Keratinocyte (primary cell): ENCODE results near the gene CFAP46. TPM values are rescaled to one million over a fixed set of nuclear protein-coding genes. Genes with fewer than 3 reads are reported as not detected.

Experiments used
- DNase-seq: peaks from one replicate; pipeline ENCODE4 v3.0.0-alpha.2; 2011; ENCODE audit warnings: low read depth, missing footprints, low spot score
- FAIRE-seq: peaks from 2 replicates; lab custom pipeline; 2011; peaks lifted over from hg19 to GRCh38; lab: Jason Lieb, UNC
- H2AFZ ChIP-seq: 2 replicates; pipeline ENCODE4 v1.6.0; 2012; ENCODE audit warnings: low read length, control low read depth, inconsistent platforms; ENCODE audit not compliant: control insufficient read depth
- H3K27ac ChIP-seq: 2 replicates; pipeline ENCODE4 v1.5.1; 2011; ENCODE audit warnings: low read length; ENCODE audit not compliant: control insufficient read depth, insufficient read depth
- H3K27me3 ChIP-seq: 3 replicates; pipeline ENCODE4 v1.6.0; 2011; ENCODE audit warnings: low read length; ENCODE audit not compliant: control insufficient read depth, insufficient read depth; ENCODE audit errors: extremely low read depth
- H3K36me3 ChIP-seq, 2 experiments: 2 replicates in 1 of 2; 3 replicates in 1 of 2; pipeline ENCODE4 v1.5.1; 2011; ENCODE audit warnings: low read length in 2 of 2, mild to moderate bottlenecking in 1 of 2; ENCODE audit not compliant: control insufficient read depth in 2 of 2, insufficient read depth in 2 of 2; ENCODE audit errors: extremely low read depth in 1 of 2
- H3K4me1 ChIP-seq: 3 replicates; pipeline ENCODE4 v1.5.1; 2011; ENCODE audit warnings: low read length; ENCODE audit not compliant: control insufficient read depth, insufficient read depth; ENCODE audit errors: extremely low read depth
- H3K4me2 ChIP-seq: 3 replicates; pipeline ENCODE4 v1.6.0; 2011; ENCODE audit warnings: low read depth, low read length; ENCODE audit not compliant: control insufficient read depth, insufficient read depth; ENCODE audit errors: extremely low read depth
- H3K4me3 ChIP-seq, 3 experiments: fragments of 200-600 bp in 1 of 3; sonication (generic) in 1 of 3; 2 replicates in 2 of 3; 3 replicates in 1 of 3; pipeline ENCODE4 v1.5.1; 2011 to 2016; ENCODE audit warnings: low read length in 3 of 3, mild to moderate bottlenecking in 3 of 3, control low read depth in 2 of 3, inconsistent platforms in 1 of 3, low read depth in 1 of 3, mixed read lengths in 1 of 3, mixed run types in 1 of 3, moderate library complexity in 1 of 3; ENCODE audit not compliant: control insufficient read depth in 2 of 3, insufficient read depth in 2 of 3; ENCODE audit errors: extremely low read depth in 1 of 3
- H3K79me2 ChIP-seq: 2 replicates; pipeline ENCODE4 v1.6.0; 2012; ENCODE audit warnings: low read length; ENCODE audit not compliant: control insufficient read depth, insufficient read depth
- H3K9ac ChIP-seq: 3 replicates; pipeline ENCODE4 v1.6.0; 2011; ENCODE audit warnings: low read length; ENCODE audit not compliant: control insufficient read depth, insufficient read depth; ENCODE audit errors: extremely low read depth
- H3K9me1 ChIP-seq: 3 replicates; pipeline ENCODE4 v1.6.0; 2011; ENCODE audit warnings: low read length; ENCODE audit not compliant: control insufficient read depth, insufficient read depth; ENCODE audit errors: extremely low read depth
- H3K9me3 ChIP-seq: 2 replicates; pipeline ENCODE4 v1.5.1; 2012; ENCODE audit warnings: low read depth, low read length; ENCODE audit not compliant: control insufficient read depth
- H4K20me1 ChIP-seq: 3 replicates; pipeline ENCODE4 v1.6.0; 2011; ENCODE audit warnings: low read length; ENCODE audit not compliant: control insufficient read depth, insufficient read depth; ENCODE audit errors: extremely low read depth
- EZH2 ChIP-seq: IDR thresholded peaks from one replicate; pipeline ENCODE4 v1.6.1; 2012; ENCODE audit warnings: inconsistent platforms, mild to moderate bottlenecking, low read length, moderate library complexity
- dilution Hi-C: fragments of 300-500 bp; cut with MboI; formaldehyde crosslinking; loops from one replicate; pipeline ENCODE4 v1.7.0; 2020; ENCODE audit warnings: low sequenced_read_pairs; ENCODE audit not compliant: extremely low pct_ligation_motif_present
- polyA plus RNA-seq, 5 experiments: library from polyadenylated mRNA; depleted of rRNA in 3 of 5; stranded (reverse) in 3 of 5; stranded (forward) in 1 of 5; unstranded in 1 of 5; fragments of >200 nt; gene quantifications; 1 replicate in 1 of 5; 2 replicates in 3 of 5; 3 replicates in 1 of 5; pipeline versions ENCODE4 v1.2.1 to v1.2.3, GENCODE V29; 2011 to 2012; ENCODE audit warnings: missing spikeins in 2 of 5, low read depth in 1 of 5, low replicate concordance in 1 of 5
- TF ChIP-seq, protein P1 (sequence below), 3 experiments: IDR thresholded peaks in 1 of 3; conservative IDR thresholded peaks in 1 of 3; optimal IDR thresholded peaks in 1 of 3; 2 replicates in 2 of 3; 3 replicates in 1 of 3; pipeline versions ENCODE3 to v1.5.1; 2011; ENCODE audit warnings: low read length in 3 of 3, mild to moderate bottlenecking in 3 of 3, moderate library complexity in 2 of 3, control low read depth in 1 of 3, inconsistent platforms in 1 of 3; ENCODE audit not compliant: insufficient read depth in 2 of 3; ENCODE audit errors: extremely low read depth in 1 of 3

The CFAP46 gene
- polyA plus RNA-seq, 1 donor (not counting 4 experiments of a cell fraction or from before 2014, with no cell fraction given), result 1.00 TPM

DNA sequence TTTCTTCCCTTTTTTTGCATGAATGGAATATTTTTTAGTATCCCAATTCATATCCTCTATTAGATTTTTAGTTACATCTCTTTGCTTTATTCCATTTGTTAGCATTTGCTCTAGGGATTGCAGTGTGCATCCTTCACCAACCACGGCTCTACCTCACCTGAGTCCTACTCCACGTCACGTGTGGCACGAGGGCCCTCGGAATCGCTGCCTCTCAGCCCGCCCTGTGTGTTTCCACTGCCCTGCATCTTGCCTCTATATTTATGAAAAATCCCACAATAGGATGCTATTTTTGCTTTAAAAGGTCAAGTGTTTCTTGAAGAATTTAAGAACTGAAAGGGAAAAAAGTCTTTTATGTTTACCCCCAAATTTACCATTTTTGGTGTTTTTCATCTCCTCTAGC is 41.0 kb downstream of the CFAP46 start:
- Histone ChIP-seq H3K4me3 (no peak overlapping the region), H3K36me3 (no peaks in the 10 kb centered on the region), H4K20me1 (no peaks in the 10 kb centered on the region), H3K27ac (no peak overlapping the region), H3K79me2 (no peaks in the 10 kb centered on the region), H2AFZ (no peak overlapping the region), H3K9ac (no peak overlapping the region), H3K4me1 (peaks cover 27% of the 10 kb centered on the region), H3K9me3 (peaks cover 5% of the 10 kb centered on the region), H3K27me3 (no peaks in the 10 kb centered on the region), H3K9me1 (no peaks in the 10 kb centered on the region), H3K4me2 (no peak overlapping the region)
- dilution Hi-C loops, result no loop called here
- TF ChIP-seq, protein P1, sequence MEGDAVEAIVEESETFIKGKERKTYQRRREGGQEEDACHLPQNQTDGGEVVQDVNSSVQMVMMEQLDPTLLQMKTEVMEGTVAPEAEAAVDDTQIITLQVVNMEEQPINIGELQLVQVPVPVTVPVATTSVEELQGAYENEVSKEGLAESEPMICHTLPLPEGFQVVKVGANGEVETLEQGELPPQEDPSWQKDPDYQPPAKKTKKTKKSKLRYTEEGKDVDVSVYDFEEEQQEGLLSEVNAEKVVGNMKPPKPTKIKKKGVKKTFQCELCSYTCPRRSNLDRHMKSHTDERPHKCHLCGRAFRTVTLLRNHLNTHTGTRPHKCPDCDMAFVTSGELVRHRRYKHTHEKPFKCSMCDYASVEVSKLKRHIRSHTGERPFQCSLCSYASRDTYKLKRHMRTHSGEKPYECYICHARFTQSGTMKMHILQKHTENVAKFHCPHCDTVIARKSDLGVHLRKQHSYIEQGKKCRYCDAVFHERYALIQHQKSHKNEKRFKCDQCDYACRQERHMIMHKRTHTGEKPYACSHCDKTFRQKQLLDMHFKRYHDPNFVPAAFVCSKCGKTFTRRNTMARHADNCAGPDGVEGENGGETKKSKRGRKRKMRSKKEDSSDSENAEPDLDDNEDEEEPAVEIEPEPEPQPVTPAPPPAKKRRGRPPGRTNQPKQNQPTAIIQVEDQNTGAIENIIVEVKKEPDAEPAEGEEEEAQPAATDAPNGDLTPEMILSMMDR (optimal IDR thresholded peaks at IDR 0.05 in 1 of 3, IDR thresholded peaks at IDR 0.05 in 1 of 3, conservative IDR thresholded peaks at IDR 0.05 in 1 of 3; ENCODE audit: extremely low read depth in 1 of 3, insufficient read depth in 2 of 3, low read length in 3 of 3), result no peak
- no peak for TF ChIP-seq EZH2
- FAIRE-seq, result no peak
- no peak for DNase-seq

DNA sequence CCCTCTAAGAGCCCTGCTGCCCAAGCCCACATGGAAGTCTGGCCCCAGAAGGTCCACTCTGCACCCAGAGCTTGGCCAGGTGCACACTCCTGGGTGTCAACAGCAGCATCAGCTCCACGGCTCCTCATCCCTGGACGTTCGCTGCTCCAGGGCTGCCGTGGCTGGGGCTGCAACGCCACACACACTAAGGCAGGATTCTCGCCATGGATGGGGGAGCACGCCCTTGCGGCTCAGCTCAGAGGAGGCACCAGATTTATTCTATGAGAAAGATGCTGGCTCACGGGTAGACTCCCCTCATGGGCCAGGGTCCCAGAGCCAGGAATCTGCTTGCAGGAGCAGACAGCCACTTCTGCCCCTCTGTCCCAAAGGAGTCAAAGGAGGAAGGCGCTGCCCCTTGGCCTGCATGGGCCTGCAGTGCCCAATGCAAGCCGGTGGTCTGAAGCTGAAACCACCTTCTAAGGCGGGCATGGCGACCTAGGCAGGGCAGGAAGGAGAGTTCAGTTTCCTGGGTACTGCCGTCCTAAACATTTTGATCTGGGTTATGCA is 42.1 kb downstream of the CFAP46 start:
- no peak for TF ChIP-seq EZH2
- TF ChIP-seq, protein P1 (optimal IDR thresholded peaks at IDR 0.05 in 1 of 3, IDR thresholded peaks at IDR 0.05 in 1 of 3, conservative IDR thresholded peaks at IDR 0.05 in 1 of 3; ENCODE audit: extremely low read depth in 1 of 3, insufficient read depth in 2 of 3, low read length in 3 of 3), result no peak
- H4K20me1 ChIP-seq, result no peaks in the 10 kb centered on the region
- H3K79me2 ChIP-seq, result no peaks in the 10 kb centered on the region
- no peaks in the 10 kb centered on the region for H3K27me3 ChIP-seq
- H3K9me1 ChIP-seq, result no peaks in the 10 kb centered on the region
- H3K9me3 ChIP-seq, result peaks cover 5% of the 10 kb centered on the region
- FAIRE-seq, result no peak
- H3K36me3 ChIP-seq, result no peaks in the 10 kb centered on the region
- peaks cover 27% of the 10 kb centered on the region for H3K4me1 ChIP-seq
- no peak overlapping the region for H3K27ac ChIP-seq
- DNase-seq, result no peak
- no peak overlapping the region for H3K9ac ChIP-seq
- H2AFZ ChIP-seq, result no peak overlapping the region
- no peak overlapping the region for H3K4me3 ChIP-seq
- dilution Hi-C loops, result no loop called here
- no peak overlapping the region for H3K4me2 ChIP-seq
